ENCODE data around the gene FBXW2.
"Not testable (repeated sequence)": the region's sequence is repeated elsewhere in the genome, so short reads cannot be mapped to it uniquely, and the experiment has no call there.

Gene FBXW2

GRCh38 chr9:120778758-120779157, 14.5 kb downstream of the FBXW2 start:
- DNase-seq, result no peak

DNA sequence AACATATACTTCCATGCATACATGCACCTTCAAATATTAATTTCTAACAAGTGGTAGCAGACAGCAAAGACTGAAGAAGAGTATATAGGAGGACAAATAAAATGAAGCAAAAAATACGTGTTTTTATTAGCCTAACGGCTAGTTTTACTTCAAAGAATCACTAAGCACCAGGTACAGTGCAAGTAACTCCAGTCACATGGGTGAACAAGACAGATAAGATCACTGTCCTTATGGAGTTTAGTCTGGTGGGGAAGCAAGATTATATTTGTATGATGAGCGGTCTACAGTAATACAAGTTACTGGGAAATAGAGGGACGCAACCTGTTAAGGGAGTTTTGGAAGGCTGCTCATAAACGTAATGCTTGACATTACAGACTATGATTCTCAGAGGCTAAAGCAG, 16.0 kb downstream of the FBXW2 start:
- no peak for DNase-seq

- no peak for DNase-seq
Observed at GRCh38 chr9:120776788-120777187, 16.4 kb downstream of the FBXW2 start.

GRCh38 chr9:120775859-120776258, 17.4 kb downstream of the FBXW2 start:
- DNase-seq, result no peak

DNA sequence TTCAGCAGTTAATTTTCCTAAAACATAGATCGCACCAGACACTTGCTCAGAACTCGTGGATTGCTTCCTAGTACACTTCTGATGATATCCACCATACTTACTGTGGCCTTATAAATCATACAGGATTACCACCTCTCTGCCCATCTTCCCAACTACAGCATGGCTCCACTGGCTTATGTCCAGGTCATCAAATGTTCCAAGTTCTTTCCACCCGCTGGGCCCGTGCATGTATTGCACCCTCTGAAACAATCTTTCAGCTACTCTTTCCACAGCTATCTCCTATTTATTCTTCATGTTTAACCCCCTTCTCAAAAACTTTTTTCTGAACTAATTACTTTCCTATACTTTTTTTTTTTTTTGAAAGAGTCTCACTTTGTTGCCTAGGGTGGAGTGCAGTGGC, 18.5 kb downstream of the FBXW2 start:
- no peak for DNase-seq

DNA sequence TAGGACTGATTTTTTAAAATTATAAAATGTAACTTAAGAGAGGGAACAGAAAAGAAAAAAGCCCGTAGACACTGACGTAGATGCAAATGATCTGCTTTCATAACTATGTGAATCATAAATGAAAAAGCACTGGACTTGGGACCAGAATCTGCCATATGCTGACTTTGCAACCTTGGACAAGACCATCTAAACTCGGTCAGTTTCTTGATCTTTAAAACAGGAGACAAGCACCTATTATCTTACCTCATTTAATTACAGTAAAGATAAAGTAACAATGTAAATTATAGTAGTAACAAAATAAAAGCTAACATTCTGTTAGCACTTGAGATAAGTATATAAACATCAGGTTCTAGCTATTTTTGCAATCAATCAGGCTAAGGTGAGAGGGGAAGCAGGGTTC, 20.0 kb downstream of the FBXW2 start:
- DNase-seq, result no peak

- DNase-seq, result peak; percentile 56 to 78 (median 74)
Observed at GRCh38 chr9:120770931-120771330, 22.3 kb downstream of the FBXW2 start.

DNA sequence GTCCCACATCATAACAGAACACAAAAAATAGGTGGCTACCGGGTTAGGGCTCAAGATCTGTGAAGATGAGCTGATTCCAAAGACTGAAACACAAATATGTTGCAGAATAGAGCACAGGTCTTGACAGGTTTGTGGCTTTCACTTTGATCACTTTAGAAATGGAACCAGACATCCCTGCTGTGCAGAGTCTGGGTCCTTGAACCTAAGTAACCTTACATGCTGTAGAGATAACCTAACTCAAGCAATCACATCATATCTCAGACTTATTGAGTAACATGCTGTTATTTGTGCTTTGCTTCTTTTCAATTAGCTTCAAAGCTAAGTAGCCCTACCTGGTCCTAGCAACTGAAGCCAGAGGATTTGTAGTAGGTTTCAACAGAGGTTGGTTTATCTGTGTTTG, 24.3 kb downstream of the FBXW2 start:
- DNase-seq, result no peak

DNA sequence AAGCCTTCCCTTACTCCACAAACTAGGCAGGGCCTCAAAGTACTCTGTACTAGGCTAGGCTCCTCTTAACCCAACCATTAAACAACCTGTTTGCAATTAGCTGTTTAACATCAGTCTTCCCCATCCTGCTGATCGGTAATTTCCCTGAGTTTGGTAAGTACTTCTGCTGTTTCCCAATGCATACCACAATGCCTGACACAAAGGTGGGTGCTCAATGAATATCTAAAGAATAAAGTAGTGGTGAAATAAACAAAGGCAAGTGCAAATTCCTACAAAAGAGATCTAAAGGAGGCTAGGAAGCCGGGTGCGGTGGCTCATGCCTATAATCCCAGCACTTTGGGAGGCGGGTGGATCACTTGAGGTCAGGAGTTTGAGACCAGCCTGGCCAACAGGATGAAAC, 25.0 kb downstream of the FBXW2 start:
- DNase-seq, result no peak

GRCh38 chr9:120767451-120767850, 25.8 kb downstream of the FBXW2 start:
- no peak for DNase-seq

GRCh38 chr9:120765910-120766425, 27.2 kb downstream of the FBXW2 start:
- no peak for DNase-seq

- DNase-seq, result no peak
Observed at GRCh38 chr9:120764476-120764875, 28.7 kb downstream of the FBXW2 start.

GRCh38 chr9:120761006-120761405, 32.2 kb downstream of the FBXW2 start:
- DNase-seq, result no peak

- DNase-seq, result no peak
Observed at GRCh38 chr9:120759755-120760400, 33.3 kb downstream of the FBXW2 start.

- no peak for DNase-seq
Observed at GRCh38 chr9:120758544-120758943, 34.7 kb downstream of the FBXW2 start.

DNA sequence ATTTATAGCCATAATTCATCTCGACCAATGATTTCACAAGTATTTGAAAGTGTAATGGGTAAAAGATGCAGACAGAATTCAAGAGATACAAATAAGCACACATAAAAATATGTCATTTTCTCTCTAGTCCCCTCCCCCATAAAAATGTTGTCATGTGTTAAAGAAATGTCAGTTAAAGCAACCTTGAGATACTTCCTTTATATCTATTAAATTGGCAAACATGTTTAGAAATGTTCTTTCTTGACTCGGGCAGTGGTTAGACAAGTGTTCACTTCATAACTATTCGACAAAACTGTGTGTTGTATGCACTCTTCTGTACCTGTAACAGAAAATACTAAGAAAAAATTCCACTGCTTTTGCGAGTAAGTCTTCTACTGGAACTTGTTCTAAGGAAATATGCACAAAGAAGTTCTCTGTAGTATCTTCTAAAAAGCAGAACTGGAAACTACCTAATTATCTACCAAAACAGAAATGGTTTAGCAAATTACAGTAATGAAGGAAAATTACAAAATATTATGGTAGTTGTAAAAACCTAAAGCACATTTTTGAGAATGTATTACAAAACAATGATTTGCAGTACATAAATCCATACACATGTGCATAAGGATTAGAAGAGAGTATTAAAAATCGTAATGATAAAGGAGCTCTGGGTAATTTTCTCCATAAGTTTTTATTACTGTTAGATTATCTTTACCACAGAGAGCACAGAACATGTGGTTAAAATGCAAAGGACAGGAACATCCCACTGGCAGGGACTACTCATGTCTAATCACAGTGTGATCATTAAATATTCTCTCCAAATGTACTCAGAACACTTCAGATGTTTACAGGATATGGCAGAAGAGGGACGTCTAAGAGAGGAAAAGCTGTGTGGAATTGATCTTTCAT, 35.9 kb downstream of the FBXW2 start:
- DNase-seq, result peak in 2 of 4 experiments; percentile 36 to 49

DNA sequence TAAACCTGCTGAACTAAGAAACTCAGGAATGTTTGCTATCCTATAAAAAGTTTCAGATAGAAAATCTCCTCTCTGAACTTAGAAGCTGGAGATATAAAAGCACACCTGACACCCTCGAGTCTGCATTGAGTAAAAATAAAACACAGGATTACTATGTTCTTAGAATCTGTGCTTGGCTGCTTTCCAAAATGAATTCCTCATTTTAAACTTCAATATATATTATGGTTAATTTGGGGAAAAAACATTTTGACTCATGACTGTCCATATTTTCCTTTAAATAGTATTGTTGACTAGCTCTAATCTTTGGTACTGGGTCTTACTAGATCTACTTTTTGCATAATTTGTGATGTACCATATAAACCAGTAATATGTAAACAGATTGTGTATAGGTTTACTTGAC, 36.7 kb downstream of the FBXW2 start:
- DNase-seq, result peak in 2 of 4 experiments; percentile 27 to 44

DNA sequence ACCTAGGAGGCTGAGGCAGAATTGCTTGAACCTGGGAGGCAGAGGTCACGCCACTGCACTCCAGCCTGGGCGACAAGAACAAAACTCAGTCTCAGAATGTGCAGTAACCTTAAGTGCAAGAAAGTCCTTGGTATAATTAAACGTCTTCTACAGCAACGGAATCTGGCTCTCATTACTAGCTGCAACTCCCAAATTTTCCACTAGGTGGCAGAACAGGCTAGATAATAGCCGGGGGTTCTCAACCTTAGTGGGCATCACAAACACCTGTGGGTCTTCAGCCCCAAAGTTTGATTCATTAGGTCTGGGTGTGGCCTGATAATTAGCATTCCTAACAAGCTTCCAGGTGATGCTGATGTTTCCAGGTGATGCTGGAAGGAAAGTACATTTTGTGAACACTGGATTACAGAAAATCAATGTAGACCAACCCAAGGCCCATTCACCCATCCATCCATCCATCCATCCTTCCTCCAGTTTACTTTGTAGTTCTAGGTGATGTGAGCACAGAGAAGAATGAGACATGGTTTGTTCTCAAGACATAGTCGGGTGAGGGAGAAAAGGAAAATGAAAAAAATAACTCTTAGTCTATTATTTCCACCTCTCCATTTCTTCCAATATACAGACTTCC, 37.3 kb downstream of the FBXW2 start:
- peak; percentile 60 to 83 (median 72) for DNase-seq

- DNase-seq, result no peak
Observed at GRCh38 chr9:120755044-120755443, 38.2 kb downstream of the FBXW2 start.

- no peak for DNase-seq
Observed at GRCh38 chr9:120750421-120750820, 42.8 kb downstream of the FBXW2 start.

DNA sequence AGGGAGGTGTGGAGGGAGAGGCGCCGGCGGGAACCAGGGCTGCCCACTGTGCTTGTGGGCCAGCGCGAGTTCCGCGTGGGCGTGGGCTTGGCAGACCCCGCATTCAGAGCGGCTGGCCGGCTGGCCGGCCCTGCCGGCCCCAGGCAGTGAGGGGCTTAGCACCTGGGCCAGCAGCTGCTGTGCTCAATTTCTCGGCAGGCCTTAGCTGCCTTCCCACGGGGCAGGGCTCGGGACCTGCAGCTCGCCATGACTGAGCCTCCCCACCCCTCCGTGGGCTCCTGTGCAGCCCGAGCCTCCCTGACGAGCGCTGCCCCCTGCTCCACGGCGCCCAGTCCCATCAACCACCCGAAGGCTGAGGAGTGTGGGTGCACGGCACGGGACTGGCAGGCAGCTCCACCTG, 46.9 kb downstream of the FBXW2 start:
- DNase-seq, result not testable (repeated sequence)

DNA sequence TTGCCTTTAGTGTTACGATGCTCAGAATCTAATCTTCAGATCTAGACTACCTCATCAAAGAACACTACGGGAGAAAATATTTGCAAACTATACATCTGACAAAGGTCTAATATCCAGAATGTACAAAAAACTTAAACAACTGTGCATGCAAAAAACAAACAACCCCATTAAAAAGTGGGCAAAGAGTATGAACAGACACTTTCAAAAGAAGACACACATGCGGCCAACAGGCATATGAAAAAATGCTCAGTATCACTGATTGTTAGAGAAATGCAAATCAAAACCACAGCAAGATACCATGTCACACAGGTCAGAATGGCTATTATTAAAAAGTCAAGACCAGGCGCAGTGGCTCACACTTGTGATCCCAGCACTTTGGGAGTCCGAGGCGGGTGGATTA, 47.9 kb downstream of the FBXW2 start:
- DNase-seq, result no peak

GRCh38 chr9:120742951-120743416, 50.2 kb downstream of the FBXW2 start:
- DNase-seq, result peak in 3 of 4 experiments; percentile 31 to 77 (median 63)
